Effector CD8-positive, alpha-beta T cell (primary cell): ENCODE data around the gene PNMA6A.
"Not testable (repeated sequence)": the region's sequence is repeated elsewhere in the genome, so short reads cannot be mapped to it uniquely, and the experiment has no call there.

ENCODE experiments used
- DNase-seq: peaks from one replicate; lab custom pipeline; 2025; lab: John Stamatoyannopoulos, UW

PNMA6A gene

GRCh38 chrX:153075366-153075765, 3.1 kb downstream of the PNMA6A start:
- DNase-seq, result no peak

- not testable (repeated sequence) for DNase-seq
Measured at GRCh38 chrX:153077437-153078135, 5.3 kb downstream of the PNMA6A start.

- DNase-seq, result not testable (repeated sequence)
Measured at GRCh38 chrX:153083238-153083923, 11.1 kb downstream of the PNMA6A start.

GRCh38 chrX:153102418-153102817, 30.2 kb downstream of the PNMA6A start:
- DNase-seq, result no peak

GRCh38 chrX:153104959-153105358, 32.7 kb downstream of the PNMA6A start:
- DNase-seq, result not testable (repeated sequence)

GRCh38 chrX:153106092-153106801, 34.0 kb downstream of the PNMA6A start:
- not testable (repeated sequence) for DNase-seq

- DNase-seq, result not testable (repeated sequence)
Measured at GRCh38 chrX:153110735-153111134, 38.5 kb downstream of the PNMA6A start.

GRCh38 chrX:153113851-153114250, 41.6 kb downstream of the PNMA6A start:
- DNase-seq, result not testable (repeated sequence)

- DNase-seq, result not testable (repeated sequence)
Measured at GRCh38 chrX:153117754-153118153, 45.5 kb downstream of the PNMA6A start.

GRCh38 chrX:153120230-153120629, 48.0 kb downstream of the PNMA6A start:
- DNase-seq, result not testable (repeated sequence)

- not testable (repeated sequence) for DNase-seq
Measured at GRCh38 chrX:153123468-153123867, 51.2 kb downstream of the PNMA6A start.
